DOHH2 (cell line): ENCODE measurements around the gene ABCA2.

Experiments
- CTCF ChIP-seq: fragments of 200-600 bp; sonication (generic); IDR thresholded peaks from one replicate; pipeline ENCODE4 v1.5.1; 2014; ENCODE audit warnings: antibody characterized with exemption, mild to moderate bottlenecking, low read depth, low read length; ENCODE audit not compliant: poor library complexity, severe bottlenecking
- EZH2phosphoT487 ChIP-seq: fragments of 200-600 bp; sonication (generic); IDR thresholded peaks from 2 replicates; pipeline ENCODE4 v1.6.1; 2017; ENCODE audit warnings: borderline replicate concordance, mild to moderate bottlenecking, antibody characterized with exemption, low read length, moderate library complexity, mixed read lengths

GRCh38 chr9:137034709-137035506 lies 6.9 kb upstream of the ABCA2 start:
- TF ChIP-seq CTCF = peak; percentile 94
- no peak; the same call in 1 of the 2 replicates for TF ChIP-seq EZH2phosphoT487
